K562 (cell line): ENCODE measurements around the gene HGS. TPM values are rescaled to one million over a fixed set of nuclear protein-coding genes. Genes with fewer than 3 reads are reported as not detected.

Experiments used
- HOXB6 ChIP-seq: fragments of 250-450 bp; sonication (Bioruptor Pico); IDR thresholded peaks from 2 replicates; pipeline ENCODE4 v1.5.1; 2022; ENCODE audit warnings: mild to moderate bottlenecking, borderline replicate concordance
- NRF1 ChIP-seq, 2 experiments: fragments of 450-650 bp; IDR thresholded peaks in 1 of 2; conservative IDR thresholded peaks in 1 of 2; 2 replicates each; pipeline ENCODE4 v1.6.1; 2014; ENCODE audit warnings: mild to moderate bottlenecking in 2 of 2
- polyA plus RNA-seq, 8 experiments: library from polyadenylated mRNA; depleted of rRNA in 4 of 8; stranded (reverse) in 5 of 8; unstranded in 3 of 8; fragments of >200 nt; fragmentation: Nextera tagmentation in 2 of 8; fragmentation: Illumina TruSeq in 1 of 8; extraction: Ambion mirVana in 2 of 8; extraction: Trizol in 1 of 8; gene quantifications; 2 replicates each; pipeline versions ENCODE4 v1.2.1 to v1.2.3, GENCODE V29; 2011 to 2014; ENCODE audit warnings: inconsistent platforms in 1 of 8, missing spikeins in 1 of 8
- total RNA-seq, 7 experiments: library from RNA; depleted of rRNA in 6 of 7; stranded (reverse); fragments of >200 nt in 6 of 7; fragmentation: Illumina TruSeq in 2 of 7; extraction: Trizol in 2 of 7; gene quantifications; 2 replicates each; pipeline versions ENCODE4 v1.2.1 to v1.2.3, GENCODE V29; 2011 to 2021; ENCODE audit warnings: low replicate concordance in 1 of 7
- TF ChIP-seq, protein P1 (sequence below): IDR thresholded peaks from 2 replicates; pipeline ENCODE4 v1.6.1; 2011; ENCODE audit warnings: borderline replicate concordance, low read depth, mild to moderate bottlenecking, moderate library complexity, low read length; ENCODE audit not compliant: insufficient read depth, poor library complexity, severe bottlenecking
- TF ChIP-seq, protein P2 (sequence below): sonication (generic); formaldehyde crosslinking; IDR thresholded peaks from 2 replicates; pipeline ENCODE4 v1.8.0; 2022; ENCODE audit warnings: missing genetic modification reagents, mild to moderate bottlenecking, borderline replicate concordance
- TF ChIP-seq, protein P3 (sequence below): sonication (generic); formaldehyde crosslinking; IDR thresholded peaks from 2 replicates; pipeline ENCODE4 v1.8.0; 2022; ENCODE audit warnings: mild to moderate bottlenecking, missing genetic modification reagents

The HGS gene
- total and polyA plus RNA-seq, 9 of the 15 experiments (the other 6 are each of a cell fraction or from before 2014, with no cell fraction given) = 3.9 to 176 (median 77.1) TPM

DNA sequence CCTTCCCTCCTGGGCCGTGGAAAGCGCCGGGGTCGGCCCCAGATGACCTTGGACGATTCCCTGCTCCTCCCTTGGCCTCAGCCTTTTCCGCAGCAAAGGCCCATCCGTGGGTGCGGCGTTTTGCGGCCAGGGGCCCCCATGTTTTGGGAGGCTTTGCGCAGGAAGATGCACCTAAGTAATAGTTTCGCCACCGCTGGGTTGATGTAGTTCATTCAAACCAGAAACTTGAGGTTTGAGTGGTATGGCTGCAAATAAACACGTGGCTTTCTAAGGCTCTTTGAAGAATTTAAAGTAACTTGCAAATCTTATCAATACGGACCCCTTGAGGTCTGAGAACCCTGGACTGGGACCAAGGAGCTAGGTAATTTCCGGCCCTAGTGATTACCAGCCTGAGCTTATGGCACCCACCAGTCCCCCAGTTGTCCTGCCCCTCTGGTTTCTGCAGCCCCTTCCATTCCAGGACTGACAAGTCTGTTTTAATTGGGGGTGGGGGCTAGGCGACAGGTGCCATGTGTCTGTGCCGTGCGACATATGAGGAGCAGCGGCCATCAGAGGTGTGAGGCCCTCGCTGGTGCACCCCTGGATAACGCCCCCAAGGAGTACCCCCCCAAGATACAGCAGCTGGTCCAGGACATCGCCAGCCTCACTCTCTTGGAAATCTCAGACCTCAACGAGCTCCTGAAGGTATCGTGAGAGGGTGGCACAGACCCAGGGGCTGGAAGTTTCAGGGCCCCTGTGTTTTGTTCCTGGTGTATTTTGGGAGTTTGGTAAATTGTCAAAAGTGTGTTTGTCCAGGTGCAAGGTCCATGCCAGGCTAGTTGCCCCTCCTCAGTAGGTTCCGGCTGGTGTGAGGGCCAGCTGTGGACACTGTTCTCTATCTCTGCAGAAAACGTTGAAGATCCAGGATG, 20.2 kb downstream of the HGS start (continued):
- TF ChIP-seq, protein P1, sequence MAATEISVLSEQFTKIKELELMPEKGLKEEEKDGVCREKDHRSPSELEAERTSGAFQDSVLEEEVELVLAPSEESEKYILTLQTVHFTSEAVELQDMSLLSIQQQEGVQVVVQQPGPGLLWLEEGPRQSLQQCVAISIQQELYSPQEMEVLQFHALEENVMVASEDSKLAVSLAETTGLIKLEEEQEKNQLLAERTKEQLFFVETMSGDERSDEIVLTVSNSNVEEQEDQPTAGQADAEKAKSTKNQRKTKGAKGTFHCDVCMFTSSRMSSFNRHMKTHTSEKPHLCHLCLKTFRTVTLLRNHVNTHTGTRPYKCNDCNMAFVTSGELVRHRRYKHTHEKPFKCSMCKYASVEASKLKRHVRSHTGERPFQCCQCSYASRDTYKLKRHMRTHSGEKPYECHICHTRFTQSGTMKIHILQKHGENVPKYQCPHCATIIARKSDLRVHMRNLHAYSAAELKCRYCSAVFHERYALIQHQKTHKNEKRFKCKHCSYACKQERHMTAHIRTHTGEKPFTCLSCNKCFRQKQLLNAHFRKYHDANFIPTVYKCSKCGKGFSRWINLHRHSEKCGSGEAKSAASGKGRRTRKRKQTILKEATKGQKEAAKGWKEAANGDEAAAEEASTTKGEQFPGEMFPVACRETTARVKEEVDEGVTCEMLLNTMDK = no peak
- TF ChIP-seq, protein P2, sequence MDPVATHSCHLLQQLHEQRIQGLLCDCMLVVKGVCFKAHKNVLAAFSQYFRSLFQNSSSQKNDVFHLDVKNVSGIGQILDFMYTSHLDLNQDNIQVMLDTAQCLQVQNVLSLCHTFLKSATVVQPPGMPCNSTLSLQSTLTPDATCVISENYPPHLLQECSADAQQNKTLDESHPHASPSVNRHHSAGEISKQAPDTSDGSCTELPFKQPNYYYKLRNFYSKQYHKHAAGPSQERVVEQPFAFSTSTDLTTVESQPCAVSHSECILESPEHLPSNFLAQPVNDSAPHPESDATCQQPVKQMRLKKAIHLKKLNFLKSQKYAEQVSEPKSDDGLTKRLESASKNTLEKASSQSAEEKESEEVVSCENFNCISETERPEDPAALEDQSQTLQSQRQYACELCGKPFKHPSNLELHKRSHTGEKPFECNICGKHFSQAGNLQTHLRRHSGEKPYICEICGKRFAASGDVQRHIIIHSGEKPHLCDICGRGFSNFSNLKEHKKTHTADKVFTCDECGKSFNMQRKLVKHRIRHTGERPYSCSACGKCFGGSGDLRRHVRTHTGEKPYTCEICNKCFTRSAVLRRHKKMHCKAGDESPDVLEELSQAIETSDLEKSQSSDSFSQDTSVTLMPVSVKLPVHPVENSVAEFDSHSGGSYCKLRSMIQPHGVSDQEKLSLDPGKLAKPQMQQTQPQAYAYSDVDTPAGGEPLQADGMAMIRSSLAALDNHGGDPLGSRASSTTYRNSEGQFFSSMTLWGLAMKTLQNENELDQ = no peak
- TF ChIP-seq HOXB6 (CRISPR knock-in tag) (0 out of 2 replicates have a peak, but pooled peaks have one; percentile 59), NRF1 (conservative IDR thresholded peaks at IDR 0.05 in 1 of 2, IDR thresholded peaks at IDR 0.05 in 1 of 2) (no peak)
- TF ChIP-seq, protein P3, sequence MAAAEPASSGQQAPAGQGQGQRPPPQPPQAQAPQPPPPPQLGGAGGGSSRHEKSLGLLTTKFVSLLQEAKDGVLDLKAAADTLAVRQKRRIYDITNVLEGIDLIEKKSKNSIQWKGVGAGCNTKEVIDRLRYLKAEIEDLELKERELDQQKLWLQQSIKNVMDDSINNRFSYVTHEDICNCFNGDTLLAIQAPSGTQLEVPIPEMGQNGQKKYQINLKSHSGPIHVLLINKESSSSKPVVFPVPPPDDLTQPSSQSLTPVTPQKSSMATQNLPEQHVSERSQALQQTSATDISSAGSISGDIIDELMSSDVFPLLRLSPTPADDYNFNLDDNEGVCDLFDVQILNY = 0 out of 2 replicates have a peak, but pooled peaks have one; percentile 1
